RWPE1 (cell line): ENCODE data around the gene KIN.
A peak's percentile ranks its signal among the peaks of the same experiment; 100 is the strongest.
"Not testable (repeated sequence)": the region's sequence is repeated elsewhere in the genome, so short reads cannot be mapped to it uniquely, and the experiment has no call there.

ENCODE experiments used
- CTCF ChIA-PET: fragments of 350-600 bp; sonication (Branson Sonifier 250); formaldehyde crosslinking; extraction: SDS; loops from one replicate; lab custom pipeline; 2021; lab: Yijun Ruan, JAX
- POLR2A ChIA-PET: fragments of 400-600 bp; formaldehyde crosslinking; extraction: SDS; loops from one replicate; lab custom pipeline; 2020; ENCODE audit warnings: antibody characterized with exemption; ENCODE audit not compliant: low non-redundant PET; lab: Yijun Ruan, JAX
- DNase-seq: peaks from one replicate; pipeline ENCODE4 v3.0.0; 2012; ENCODE audit warnings: low spot score
- H3K27ac ChIP-seq: fragments of 450-650 bp; 2 replicates; pipeline ENCODE4 v1.5.1; 2017
- TF ChIP-seq, protein P1 (sequence below): fragments of 450-650 bp; conservative IDR thresholded peaks from 2 replicates; pipeline ENCODE4 v1.5.1; 2017; ENCODE audit warnings: low read depth, mild to moderate bottlenecking

Gene KIN

DNA sequence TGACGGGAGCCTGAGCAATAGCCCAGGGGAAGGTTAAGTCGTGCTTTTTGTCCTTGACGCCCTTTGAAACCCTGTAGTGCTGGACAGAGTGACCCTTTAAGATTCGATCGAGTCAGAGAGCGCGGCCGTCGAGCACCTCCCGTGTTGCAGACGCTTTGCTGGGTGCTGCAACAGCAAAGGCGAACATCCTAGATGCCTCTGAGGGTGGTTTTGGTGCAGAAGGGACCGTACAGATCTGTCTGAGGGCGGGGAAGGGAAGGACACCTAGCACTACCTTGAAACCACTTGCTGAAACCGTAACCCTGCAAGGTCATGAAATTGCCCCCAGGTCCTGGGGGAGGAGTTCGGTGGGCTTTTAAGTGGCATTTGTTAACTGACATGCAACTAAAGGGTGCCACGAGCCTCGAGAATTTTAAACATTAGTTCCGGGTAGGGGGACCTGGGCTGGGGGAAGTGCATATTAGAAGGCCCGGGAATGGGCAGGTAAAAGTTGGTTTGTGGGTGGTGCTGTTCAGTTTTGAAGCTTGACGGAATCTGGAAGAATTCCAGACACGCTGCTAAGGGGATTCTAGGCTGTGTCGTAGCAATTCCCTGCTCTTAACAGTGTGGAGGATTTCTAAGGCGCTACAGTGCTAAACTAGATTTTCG is 970 bp upstream of the KIN start:
- POLR2A ChIA-PET, result interaction anchor here (2.7 kb wide), 1 partner anchor 29 kb away, joined by 16 read pairs; the partner anchor contains the start of gene TAF3
- peak overlapping the region; percentile 80 for H3K27ac ChIP-seq
- peak; percentile 38 for DNase-seq
- CTCF ChIA-PET, result interaction anchor here (0.7 to 0.8 kb wide), 2 partner anchors 83 to 428 kb away, joined by 3 to 4 read pairs; no protein-coding TSS in a partner anchor
- TF ChIP-seq, protein P1, sequence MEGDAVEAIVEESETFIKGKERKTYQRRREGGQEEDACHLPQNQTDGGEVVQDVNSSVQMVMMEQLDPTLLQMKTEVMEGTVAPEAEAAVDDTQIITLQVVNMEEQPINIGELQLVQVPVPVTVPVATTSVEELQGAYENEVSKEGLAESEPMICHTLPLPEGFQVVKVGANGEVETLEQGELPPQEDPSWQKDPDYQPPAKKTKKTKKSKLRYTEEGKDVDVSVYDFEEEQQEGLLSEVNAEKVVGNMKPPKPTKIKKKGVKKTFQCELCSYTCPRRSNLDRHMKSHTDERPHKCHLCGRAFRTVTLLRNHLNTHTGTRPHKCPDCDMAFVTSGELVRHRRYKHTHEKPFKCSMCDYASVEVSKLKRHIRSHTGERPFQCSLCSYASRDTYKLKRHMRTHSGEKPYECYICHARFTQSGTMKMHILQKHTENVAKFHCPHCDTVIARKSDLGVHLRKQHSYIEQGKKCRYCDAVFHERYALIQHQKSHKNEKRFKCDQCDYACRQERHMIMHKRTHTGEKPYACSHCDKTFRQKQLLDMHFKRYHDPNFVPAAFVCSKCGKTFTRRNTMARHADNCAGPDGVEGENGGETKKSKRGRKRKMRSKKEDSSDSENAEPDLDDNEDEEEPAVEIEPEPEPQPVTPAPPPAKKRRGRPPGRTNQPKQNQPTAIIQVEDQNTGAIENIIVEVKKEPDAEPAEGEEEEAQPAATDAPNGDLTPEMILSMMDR, result no peak

DNA sequence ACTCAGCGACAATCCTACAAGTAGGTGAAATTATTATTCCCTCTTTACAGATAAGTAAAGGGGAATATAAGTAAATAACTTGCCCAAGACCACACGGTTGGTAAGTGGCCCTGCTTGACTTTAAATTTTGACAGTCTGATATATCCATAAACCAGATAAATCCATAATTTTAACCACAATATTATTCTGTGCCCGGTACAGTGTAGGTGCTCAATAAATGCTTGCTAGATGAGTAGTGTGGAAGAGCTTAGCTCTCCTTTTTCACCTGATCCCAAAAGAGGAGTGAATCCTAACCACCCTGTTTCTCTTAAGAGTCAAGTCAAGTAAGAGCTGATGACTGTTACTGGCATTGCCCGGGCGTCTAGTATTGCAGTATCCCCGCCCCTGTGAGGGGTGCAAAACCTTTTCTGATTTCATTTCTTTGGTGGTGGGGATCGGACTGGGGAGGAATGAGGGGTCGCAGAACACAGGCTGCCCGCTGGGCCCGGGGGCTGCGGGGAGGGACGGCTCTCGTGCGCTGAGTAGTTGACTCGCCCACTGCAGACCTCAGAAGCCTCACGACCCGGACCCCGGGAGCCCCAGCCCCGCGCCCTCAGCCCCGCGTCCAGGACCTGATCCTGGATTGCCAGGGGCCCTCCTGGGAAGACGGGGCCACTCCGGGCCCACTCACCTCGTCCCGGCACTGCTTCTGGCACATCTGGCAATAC is 490 bp downstream of the KIN start:
- CTCF ChIA-PET, result no interaction called here
- TF ChIP-seq, protein P1, result no peak

DNA sequence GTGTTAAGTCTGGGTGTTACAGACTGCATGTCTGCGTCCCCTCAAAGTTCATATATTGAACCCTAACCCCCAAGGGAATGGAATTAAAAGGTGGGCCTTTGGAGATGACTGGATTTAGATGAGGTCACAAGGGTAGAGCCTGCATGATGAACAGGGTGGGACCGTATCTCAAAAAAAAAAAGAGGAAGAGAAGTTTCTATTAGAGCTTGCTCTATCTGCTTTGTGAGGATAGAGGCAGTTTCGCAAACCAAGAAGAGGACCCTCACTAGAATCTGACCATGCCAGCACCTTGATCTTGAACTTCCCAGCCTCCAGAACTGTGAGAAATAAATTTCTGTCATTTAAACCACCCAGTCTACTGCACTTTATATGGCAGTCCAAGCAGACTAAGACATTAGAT is 1.4 kb downstream of the KIN start:
- ChIA-PET CTCF (no interaction called here), POLR2A (no interaction called here)
- no peak overlapping the region for H3K27ac ChIP-seq
- TF ChIP-seq, protein P1, result no peak
- DNase-seq, result no peak

More for the DNA sequence above, 490 bp downstream of the KIN start:
- POLR2A ChIA-PET, result interaction anchor here (0.6 to 2.7 kb wide), 2 partner anchors 29 to 30 kb away, joined by 4 to 16 read pairs; partner anchors contain the start of gene TAF3
- H3K27ac ChIP-seq, result peak overlapping the region; percentile 80
- peak; percentile 42 for DNase-seq

DNA sequence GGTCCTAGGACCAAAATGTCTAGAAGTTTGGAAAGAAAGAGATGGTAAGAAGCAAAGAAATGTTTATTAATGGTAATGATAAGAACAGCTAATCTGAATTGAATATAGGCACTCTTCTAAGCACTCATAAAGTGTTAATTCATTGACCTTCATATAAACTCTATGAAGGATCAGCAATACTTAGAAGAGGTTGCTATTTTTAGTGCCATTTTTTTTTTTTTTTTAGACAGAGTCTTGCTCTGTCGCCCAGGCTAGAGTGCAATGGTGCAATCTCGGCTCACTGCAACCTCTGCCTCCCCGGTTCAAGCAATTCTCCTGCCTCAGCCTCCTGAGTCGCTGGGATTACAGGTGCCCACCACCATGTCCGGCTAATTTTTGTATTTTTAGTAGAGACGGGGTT is 5.6 kb downstream of the KIN start:
- CTCF ChIA-PET, H3K27ac ChIP-seq, DNase-seq, POLR2A ChIA-PET: not testable (repeated sequence)

DNA sequence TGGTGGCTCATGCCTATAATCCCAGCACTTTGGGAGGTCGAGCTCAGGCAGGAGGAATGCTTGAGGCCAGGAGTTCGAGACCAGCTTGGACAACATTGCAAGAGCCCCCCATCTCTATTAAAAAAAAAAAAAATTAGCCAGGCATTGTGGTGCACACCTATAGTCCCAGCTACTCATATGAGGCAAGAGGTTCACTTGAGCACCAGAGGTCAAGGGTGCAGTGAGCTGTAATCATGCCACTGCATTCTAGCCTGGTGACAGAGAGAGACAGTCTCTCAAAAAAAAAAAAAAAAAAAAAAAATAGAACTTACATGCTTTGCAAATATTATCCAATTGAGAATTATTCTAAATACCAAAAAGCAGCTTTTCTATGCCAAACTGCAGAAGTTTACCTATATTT is 11.0 kb downstream of the KIN start:
- ChIA-PET POLR2A (no interaction called here), CTCF (no interaction called here)
- TF ChIP-seq, protein P1, result no peak
- DNase-seq, result no peak
- H3K27ac ChIP-seq, result no peak overlapping the region

DNA sequence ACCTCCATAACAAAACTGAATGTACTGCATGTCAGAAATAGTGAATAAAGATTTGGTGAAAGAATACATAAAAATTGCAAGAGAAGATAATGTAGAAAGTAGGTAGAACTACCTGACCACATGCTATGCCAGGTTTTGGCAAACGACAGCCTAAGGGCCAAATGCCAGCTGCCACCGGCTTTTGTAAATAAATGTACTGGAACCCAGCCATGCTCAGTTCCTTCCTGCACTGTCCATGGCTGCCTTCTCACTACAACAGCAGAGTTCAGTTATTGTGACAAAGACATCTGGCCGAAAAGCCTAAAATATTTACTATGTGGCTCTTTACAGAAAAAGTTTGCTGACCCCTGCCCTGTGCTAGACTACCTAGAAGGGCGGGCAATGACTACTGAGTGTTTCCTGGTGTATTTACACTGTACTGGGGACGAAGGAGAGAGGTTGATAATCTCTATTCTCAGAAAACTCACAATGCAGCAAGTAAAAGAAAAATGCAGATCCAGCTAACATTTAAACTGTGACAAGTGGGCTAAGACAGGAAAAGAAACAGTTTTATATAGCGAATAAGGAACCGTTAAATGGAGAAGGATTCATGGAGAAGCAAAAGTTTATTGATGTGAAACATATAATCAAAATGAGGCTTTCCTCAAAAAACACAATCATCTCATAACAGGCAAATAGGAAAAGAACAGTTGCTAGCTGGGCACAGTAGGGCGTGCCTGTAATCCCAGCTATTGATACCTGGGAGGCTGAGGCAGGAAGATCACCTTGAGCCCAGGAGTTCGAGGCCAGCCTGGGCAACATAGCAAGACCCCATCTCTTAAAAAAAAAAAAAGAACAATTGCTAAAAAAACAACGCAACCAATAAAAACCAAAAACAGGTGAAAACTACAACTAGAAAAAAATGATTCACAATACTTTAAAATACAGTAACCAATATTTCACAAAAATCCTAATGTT is 13.7 kb downstream of the KIN start:
- DNase-seq, result no peak
- no peak overlapping the region for H3K27ac ChIP-seq
- ChIA-PET CTCF (no interaction called here), POLR2A (no interaction called here)
- TF ChIP-seq, protein P1, result no peak
